Mucosa of descending colon (tissue), 3 donors: ENCODE results near the gene CEBPA. TPM values are rescaled to one million over a fixed set of nuclear protein-coding genes. Genes with fewer than 3 reads are reported as not detected.
A peak's percentile ranks its signal among the peaks of the same experiment; 100 is the strongest.

Experiments
- ATAC-seq: fragments of 200-7000 bp; cut with Tn5 transposase; one replicate; pipeline ENCODE4 v1.9.1; 2020; ENCODE audit warnings: mild to moderate bottlenecking, moderate library complexity
- DNase-seq, 3 donors: peaks; one replicate each; pipeline ENCODE4 v3.0.0-alpha.2; 2020
- H3K36me3 ChIP-seq: fragments of 200-600 bp; one replicate; pipeline ENCODE4 v1.8.0; 2021; ENCODE audit warnings: low read depth, mild to moderate bottlenecking
- H3K4me1 ChIP-seq: fragments of 200-600 bp; one replicate; pipeline ENCODE4 v1.8.0; 2021; ENCODE audit warnings: low read depth, mild to moderate bottlenecking
- H3K4me3 ChIP-seq: fragments of 200-600 bp; one replicate; pipeline ENCODE4 v1.8.0; 2021; ENCODE audit warnings: mild to moderate bottlenecking
- H3K9me3 ChIP-seq: fragments of 200-600 bp; one replicate; pipeline ENCODE4 v1.8.0; 2021; ENCODE audit warnings: mild to moderate bottlenecking
- CTCF ChIP-seq: fragments of 200-600 bp; IDR thresholded peaks from one replicate; pipeline ENCODE4 v1.8.0; 2022; ENCODE audit warnings: antibody characterized with exemption, mild to moderate bottlenecking
- intact Hi-C, 2 donors: fragments of 100-400 bp; cut with DNase I in 1 of 2; cut with micrococcal nuclease in 1 of 2; formaldehyde crosslinking; loops; one replicate each; pipeline versions ENCODE4 v1.11.0 to v1.11.1; 2022; cut with DNase I, micrococcal nuclease
- total RNA-seq, 3 donors: library from RNA; stranded (reverse); fragmentation: NEBNext Ultra II Directional in 2 of 3; extraction: Animal tissue kit (Norgen Biotek cat#: 25700) in 2 of 3; gene quantifications; one replicate each; pipeline versions ENCODE4 v1.2.1 to v1.2.4, GENCODE V29; 2021 to 2023
- donor health status: DM: no; HTN: no; CAD: no; lungs with moderate emphysema.
- donor health status: DM: no; HTN: no; CAD: no.
- donor health status: DM: no; HTN: yes; CAD: no.

CEBPA gene
- total RNA-seq, 3 donors from 2014 or later: 30.1 to 73.2 (median 66.1) TPM

GRCh38 chr19:33282036-33282671, 20.2 kb downstream of the CEBPA start:
- DNase-seq (peak in 1 of 3 donors; percentile 39), ATAC-seq (no peak)
- Histone ChIP-seq H3K36me3 (no peaks in the 10 kb centered on the region), H3K4me3 (no peak overlapping the region), H3K4me1 (peaks cover 16% of the 10 kb centered on the region), H3K9me3 (no peaks in the 10 kb centered on the region)
- intact Hi-C loops: no loop called here
- no peak for TF ChIP-seq CTCF

DNA sequence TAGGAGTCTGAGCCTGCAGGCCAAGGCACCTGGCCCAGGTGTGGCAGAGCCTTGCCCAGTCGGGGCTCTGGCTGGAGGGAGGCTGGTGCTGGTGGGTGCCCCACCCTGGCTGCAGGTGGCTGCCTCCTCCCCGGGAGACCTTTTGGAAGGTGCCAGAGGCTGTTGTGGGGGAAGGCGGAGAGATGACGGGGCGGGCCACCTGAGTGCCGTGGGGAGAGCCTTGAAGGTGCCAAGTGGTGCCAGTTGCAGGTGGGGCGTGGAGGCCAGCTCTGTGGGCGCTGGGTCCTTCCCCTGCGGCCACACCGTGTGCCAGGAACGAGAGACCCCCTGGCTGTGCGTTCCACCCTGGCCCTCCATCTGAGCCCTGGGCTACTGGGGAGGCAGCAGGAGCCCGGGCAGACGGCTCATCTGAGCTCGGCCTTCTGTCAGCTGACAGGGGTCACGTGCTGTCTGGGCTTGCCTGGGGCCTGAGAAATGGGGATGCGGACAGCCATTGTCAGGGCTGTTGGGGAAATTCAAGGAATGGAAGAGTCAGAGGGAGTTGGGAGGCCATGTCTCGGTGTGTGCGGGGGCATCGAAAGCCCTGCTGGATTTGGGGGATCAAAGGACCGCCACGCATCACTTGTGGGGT, 20.9 kb downstream of the CEBPA start:
- Histone ChIP-seq H3K9me3 (no peaks in the 10 kb centered on the region), H3K4me3 (no peak overlapping the region), H3K36me3 (no peaks in the 10 kb centered on the region), H3K4me1 (peaks cover 16% of the 10 kb centered on the region)
- DNase-seq (peak in 1 of 3 donors; percentile 62), ATAC-seq (peak; percentile 50)
- TF ChIP-seq CTCF: no peak
- intact Hi-C loops: no loop called here

DNA sequence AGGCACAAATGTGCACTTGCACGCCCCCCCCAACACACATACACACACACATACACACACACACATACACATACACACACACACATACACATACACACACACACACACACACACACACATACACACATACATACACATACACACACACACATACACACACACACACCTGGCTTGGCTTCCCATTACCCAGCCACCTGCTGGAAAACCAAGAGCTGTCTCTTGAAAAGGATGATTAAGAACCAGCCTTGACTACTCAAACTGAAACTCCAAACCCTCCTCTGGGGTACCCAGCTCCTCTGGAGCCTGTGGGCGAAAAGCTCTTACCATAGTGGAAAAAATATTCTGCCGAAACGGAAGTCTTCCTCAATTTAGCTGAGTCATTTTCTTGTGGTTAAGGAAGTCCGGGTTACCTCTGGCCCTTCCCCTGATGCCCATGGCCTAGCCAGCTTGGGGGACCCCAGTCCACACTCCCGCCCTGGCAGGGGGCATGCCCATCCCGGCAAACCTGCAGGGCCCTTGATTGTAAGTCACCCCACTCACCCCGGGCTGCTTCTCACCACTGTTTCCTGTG, 21.9 kb downstream of the CEBPA start:
- peak in 1 of 3 donors; percentile 61 for DNase-seq
- peak; percentile 29 for ATAC-seq
- TF ChIP-seq CTCF: no peak
- intact Hi-C loops: no loop called here
- no peaks in the 10 kb centered on the region for H3K9me3 ChIP-seq
- H3K4me3 ChIP-seq: no peak overlapping the region
- H3K4me1 ChIP-seq: peaks cover 18% of the 10 kb centered on the region
- H3K36me3 ChIP-seq: no peaks in the 10 kb centered on the region

DNA sequence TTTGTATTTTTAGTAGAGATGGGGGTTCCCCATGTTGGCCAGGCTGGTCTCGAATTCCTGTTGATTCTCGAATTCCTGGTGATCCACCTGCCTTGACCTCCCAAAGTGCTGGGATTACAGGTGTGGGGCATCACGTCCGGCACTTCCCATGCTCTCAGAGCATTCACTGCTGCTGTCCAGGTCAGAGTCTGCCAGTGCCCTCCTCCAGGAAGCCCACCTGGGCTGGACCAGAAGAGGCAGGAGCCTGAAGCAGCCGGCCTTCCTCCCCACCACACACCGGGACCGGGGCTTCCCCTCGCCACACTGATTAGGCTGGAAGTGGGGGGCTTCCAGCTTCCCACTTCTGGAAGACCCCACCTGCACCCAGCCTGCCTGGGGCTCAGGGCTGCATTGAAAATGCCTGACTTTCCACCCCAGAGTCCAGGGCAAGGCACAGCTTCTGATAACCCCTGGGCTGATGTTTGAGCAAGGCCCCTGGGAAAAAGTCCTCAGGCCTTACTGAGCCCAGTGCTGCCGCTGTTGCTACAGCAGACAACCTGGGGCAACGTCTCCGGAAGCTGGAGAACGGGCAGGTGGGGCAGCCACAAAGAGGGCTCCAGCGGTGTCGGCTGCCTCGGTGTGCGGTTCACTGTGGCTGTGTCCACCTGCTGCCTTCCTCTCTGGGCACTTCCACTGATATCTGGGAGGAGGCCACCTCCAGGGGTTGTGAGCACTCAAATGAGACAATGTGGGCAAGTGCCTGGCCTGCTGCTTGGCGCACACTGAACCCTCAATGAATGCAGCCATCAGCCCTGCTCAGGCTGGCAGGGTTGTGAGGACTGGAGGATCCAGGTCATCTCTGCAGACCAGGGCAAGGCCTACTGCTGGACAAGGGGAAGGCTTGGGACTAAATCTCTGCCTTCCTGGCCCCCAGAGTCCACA, 22.6 kb downstream of the CEBPA start:
- TF ChIP-seq CTCF: no peak
- Histone ChIP-seq H3K4me3 (no peak overlapping the region), H3K9me3 (no peaks in the 10 kb centered on the region), H3K4me1 (peaks cover 20% of the 10 kb centered on the region), H3K36me3 (no peaks in the 10 kb centered on the region)
- DNase-seq: peak in 1 of 3 donors; percentile 44
- ATAC-seq: no peak
- intact Hi-C loops: no loop called here

GRCh38 chr19:33278403-33279269, 23.7 kb downstream of the CEBPA start:
- ATAC-seq: no peak
- no peak overlapping the region for H3K4me3 ChIP-seq
- no peaks in the 10 kb centered on the region for H3K9me3 ChIP-seq
- H3K4me1 ChIP-seq: peaks cover 30% of the 10 kb centered on the region
- no peak for TF ChIP-seq CTCF
- DNase-seq: peak in 1 of 3 donors; percentile 60
- intact Hi-C loops: no loop called here
- H3K36me3 ChIP-seq: no peaks in the 10 kb centered on the region
